ENCODE data around the gene GRIN2A.

DNA sequence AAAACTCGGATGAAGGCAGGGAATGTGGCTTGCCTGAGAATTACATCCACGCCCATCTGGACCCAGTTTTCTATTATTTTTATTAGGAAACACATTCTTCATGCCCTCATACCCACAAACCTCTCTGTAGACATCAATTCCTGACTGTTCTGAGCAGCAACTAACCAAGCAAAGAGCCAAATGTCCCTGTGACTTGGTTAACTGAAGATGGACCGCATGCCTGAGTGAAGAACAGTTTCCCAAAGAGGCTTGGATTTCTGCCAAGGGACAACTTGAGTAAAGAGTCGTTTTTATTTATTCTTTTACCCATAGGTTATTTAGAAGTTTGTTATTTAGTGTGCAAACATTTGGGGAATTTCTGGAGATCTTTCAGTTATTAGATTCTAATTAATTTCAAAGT is 259.8 kb downstream of the GRIN2A start:
- TF ChIP-seq POLR2A (IDR thresholded peaks at IDR 0.05; ENCODE audit: low read length): no peak
- no peak for TF ChIP-seq GATA1 (IDR thresholded peaks at IDR 0.05; ENCODE audit: low read depth, low read length)

Data from erythroblast (primary cell).